ENCODE data around the gene LRIG2.
"Not testable (repeated sequence)": the region's sequence is repeated elsewhere in the genome, so short reads cannot be mapped to it uniquely, and the experiment has no call there.

LRIG2 gene

GRCh38 chr1:113058941-113059706, 13.9 kb upstream of the LRIG2 start:
- DNase-seq (ENCODE audit: low spot score) = no peak

- not testable (repeated sequence) for DNase-seq (ENCODE audit: low spot score)
These were observed 9.5 kb upstream of the LRIG2 start for GRCh38 chr1:113063456-113063855.

- DNase-seq (ENCODE audit: low spot score) = no peak
These were observed 749 bp upstream of the LRIG2 start for GRCh38 chr1:113072141-113072756.

GRCh38 chr1:113073479-113073950, 517 bp downstream of the LRIG2 start:
- no peak for DNase-seq (ENCODE audit: low spot score)

- no peak for DNase-seq (ENCODE audit: low spot score)
These were observed 1.2 kb downstream of the LRIG2 start for GRCh38 chr1:113074237-113074636.

GRCh38 chr1:113077978-113078377, 5.0 kb downstream of the LRIG2 start:
- not testable (repeated sequence) for DNase-seq (ENCODE audit: low spot score)

GRCh38 chr1:113086541-113086940, 13.5 kb downstream of the LRIG2 start:
- DNase-seq (ENCODE audit: low spot score) = no peak

GRCh38 chr1:113088972-113089371, 16.0 kb downstream of the LRIG2 start:
- no peak for DNase-seq (ENCODE audit: low spot score)

- DNase-seq (ENCODE audit: low spot score) = no peak
These were observed 17.1 kb downstream of the LRIG2 start for GRCh38 chr1:113090051-113090450.

GRCh38 chr1:113091988-113092594, 19.1 kb downstream of the LRIG2 start:
- no peak for DNase-seq (ENCODE audit: low spot score)

GRCh38 chr1:113094506-113094905, 21.5 kb downstream of the LRIG2 start:
- DNase-seq (ENCODE audit: low spot score) = no peak

GRCh38 chr1:113095790-113096455, 22.9 kb downstream of the LRIG2 start:
- DNase-seq (ENCODE audit: low spot score) = peak; percentile 70

- peak; percentile 18 for DNase-seq (ENCODE audit: low spot score)
These were observed 23.5 kb downstream of the LRIG2 start for GRCh38 chr1:113096493-113096892.

GRCh38 chr1:113101588-113101987, 28.6 kb downstream of the LRIG2 start:
- DNase-seq (ENCODE audit: low spot score) = no peak

- no peak for DNase-seq (ENCODE audit: low spot score)
These were observed 30.1 kb downstream of the LRIG2 start for GRCh38 chr1:113103048-113103447.

- DNase-seq (ENCODE audit: low spot score) = no peak
These were observed 31.0 kb downstream of the LRIG2 start for GRCh38 chr1:113103977-113104376.

- DNase-seq (ENCODE audit: low spot score) = no peak
These were observed 33.9 kb downstream of the LRIG2 start for GRCh38 chr1:113106910-113107309.

GRCh38 chr1:113109908-113110554, 37.0 kb downstream of the LRIG2 start:
- peak; percentile 47 for DNase-seq (ENCODE audit: low spot score)

GRCh38 chr1:113118266-113118665, 45.3 kb downstream of the LRIG2 start:
- DNase-seq (ENCODE audit: low spot score) = no peak

GRCh38 chr1:113123737-113124136, 50.7 kb downstream of the LRIG2 start:
- no peak for DNase-seq (ENCODE audit: low spot score)

GRCh38 chr1:113124366-113124765, 51.4 kb downstream of the LRIG2 start:
- no peak for DNase-seq (ENCODE audit: low spot score)

GRCh38 chr1:113125517-113125916, 52.5 kb downstream of the LRIG2 start:
- DNase-seq (ENCODE audit: low spot score) = no peak

Data from globus pallidus (tissue), 1 donor.